ENCODE measurements around the gene C1orf167. TPM values are rescaled to one million over a fixed set of nuclear protein-coding genes. Genes with fewer than 3 reads are reported as not detected.

C1orf167 gene
- total RNA-seq, 1 experiment from 2014 or later: 0.39 TPM

GRCh38 chr1:11769274-11769673 lies 7.3 kb downstream of the C1orf167 start:
- no peak overlapping the region for H2BK15ac ChIP-seq (ENCODE audit: low read depth, low read length)
- no peak overlapping the region for H3K18ac ChIP-seq (ENCODE audit: insufficient read length, low read depth, low read length)
- DNase-seq: no peak
- no peak overlapping the region for H2BK5ac ChIP-seq (ENCODE audit: insufficient read length, low read length)
- H4K8ac ChIP-seq (replicated peaks; ENCODE audit: insufficient read length, low read depth, low read length): no peak overlapping the region
- H4K20me1 ChIP-seq (ENCODE audit: control insufficient read depth, insufficient read depth, insufficient read length): no peaks in the 10 kb centered on the region
- no peaks in the 10 kb centered on the region for H3K9me3 Mint-ChIP-seq
- no peaks in the 10 kb centered on the region for H3K23me2 ChIP-seq (ENCODE audit: insufficient read length, low read depth, low read length, poor library complexity, severe bottlenecking)
- H3K14ac ChIP-seq (ENCODE audit: insufficient read depth, low read length): no peak overlapping the region
- no peak overlapping the region for H3K4ac ChIP-seq (ENCODE audit: low read depth, low read length)
- no peak overlapping the region for H2BK12ac ChIP-seq (ENCODE audit: insufficient read length, low read depth, low read length)
- no peak for TF ChIP-seq CTCF (conservative IDR thresholded peaks at IDR 0.05)
- H3K36me3 Mint-ChIP-seq (ENCODE audit: insufficient read depth in 1 of 3, low read depth in 3 of 3): no peaks in the 10 kb centered on the region
- H3K9me3 ChIP-seq (ENCODE audit: control insufficient read depth, low read depth, low read length): no peaks in the 10 kb centered on the region
- no peak overlapping the region for H2AFZ ChIP-seq (ENCODE audit: low read length)
- no peaks in the 10 kb centered on the region for H3K4me1 Mint-ChIP-seq
- WGBS (ENCODE audit: extremely low coverage, insufficient read length, low lambda C conversion rate): no CpG with 5 or more reads among the region's 4 CpGs
- no peak overlapping the region for H2AK5ac ChIP-seq (ENCODE audit: insufficient read length, low read length)
- no peaks in the 10 kb centered on the region for H3K79me2 ChIP-seq (ENCODE audit: insufficient read depth, low read length)
- no peak overlapping the region for H3K27ac ChIP-seq (ENCODE audit: insufficient read length, low read depth, low read length)
- no peak overlapping the region for H3K4me3 Mint-ChIP-seq
- peaks cover 23% of the 10 kb centered on the region for H3K27me3 Mint-ChIP-seq (ENCODE audit: low read depth)
- H2BK20ac ChIP-seq (ENCODE audit: low read depth, low read length, poor library complexity, severe bottlenecking): no peak overlapping the region
- no peaks in the 10 kb centered on the region for H3K79me1 ChIP-seq (ENCODE audit: insufficient read depth, low read depth, low read length, poor library complexity, severe bottlenecking)
- H3T11ph ChIP-seq (ENCODE audit: low read length): no peak overlapping the region
- no peak overlapping the region for H3K23ac ChIP-seq (ENCODE audit: insufficient read length, low read depth, low read length)
- no peak overlapping the region for H2BK120ac ChIP-seq (ENCODE audit: low read depth, low read length, poor library complexity, severe bottlenecking)
- no peak overlapping the region for H3K27ac Mint-ChIP-seq
- H3K27me3 ChIP-seq (ENCODE audit: insufficient read depth, low read length): no peaks in the 10 kb centered on the region
- no peaks in the 10 kb centered on the region for H3K4me1 ChIP-seq (ENCODE audit: insufficient read depth, low read length)
- H3K4me2 ChIP-seq (ENCODE audit: insufficient read depth, insufficient read length, low read length): no peak overlapping the region
- no peak overlapping the region for H3K56ac ChIP-seq (ENCODE audit: insufficient read length, low read depth, low read length)
- H4K91ac ChIP-seq (ENCODE audit: insufficient read length, low read depth, low read length): no peak overlapping the region
- H3K9ac ChIP-seq (ENCODE audit: extremely low read depth, insufficient read length, low read length): no peak overlapping the region
- no peak overlapping the region for H4K5ac ChIP-seq (ENCODE audit: insufficient read length, low read depth, low read length)
